ENCODE results near the gene SOD2.
"Not testable (repeated sequence)": the region's sequence is repeated elsewhere in the genome, so short reads cannot be mapped to it uniquely, and the experiment has no call there.

- not testable (repeated sequence) for TF ChIP-seq POLR2A (IDR thresholded peaks at IDR 0.05; ENCODE audit: low read depth); POLR2AphosphoS5 (IDR thresholded peaks at IDR 0.05)
Measured at GRCh38 chr6:159663368-159663889, 29.6 kb downstream of the SOD2 start.
